Fibroblast of lung (primary cell): ENCODE results near the gene TAC3.

Experiments
- EZH2 ChIP-seq: IDR thresholded peaks from 2 replicates; pipeline ENCODE4 v1.5.1; 2012; ENCODE audit warnings: low read length, control low read depth, mild to moderate bottlenecking; ENCODE audit errors: missing control alignments
- TF ChIP-seq, protein P1 (sequence below), 2 donors: IDR thresholded peaks in 1 of 2; conservative IDR thresholded peaks in 1 of 2; 1 replicate in 1 of 2; 2 replicates in 1 of 2; pipeline ENCODE4 v1.5.1; 2011 to 2012; ENCODE audit warnings: low read length in 2 of 2, control low read depth in 1 of 2, inconsistent platforms in 1 of 2, low read depth in 1 of 2, mild to moderate bottlenecking in 1 of 2

DNA sequence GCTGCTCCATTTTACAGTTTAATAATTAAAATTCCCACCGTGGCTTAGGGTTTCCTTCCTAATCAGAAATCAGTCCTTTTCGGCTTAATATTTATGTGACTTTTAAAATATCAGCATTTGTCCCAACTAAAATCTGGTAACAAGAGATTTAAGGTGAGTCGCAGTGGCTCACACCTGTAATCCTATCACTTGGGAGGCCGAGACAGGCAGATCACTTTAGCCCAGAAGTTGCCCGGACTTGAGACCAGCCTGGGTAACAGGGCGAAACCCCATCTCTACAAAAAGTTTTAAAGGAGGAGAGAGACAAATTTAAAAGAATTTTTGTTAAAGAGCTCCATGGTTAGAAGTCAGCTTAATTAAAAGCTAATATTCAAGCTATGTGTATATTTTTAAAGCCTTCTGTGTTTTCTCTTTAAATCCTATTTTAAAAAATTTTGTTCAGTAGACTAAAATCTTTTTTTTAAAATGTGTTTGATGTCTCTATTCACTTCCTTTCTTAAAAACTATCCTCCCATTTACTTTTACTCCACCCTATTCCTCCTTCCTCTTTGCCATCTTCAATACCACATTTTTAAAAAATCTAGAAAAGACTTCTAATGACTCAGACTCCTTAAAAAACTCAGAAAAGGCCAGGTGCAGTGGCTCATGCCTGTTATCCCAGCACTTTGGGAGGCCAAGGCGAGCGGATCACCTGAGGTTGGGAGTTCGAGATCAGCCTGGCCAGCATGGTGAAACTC is 3.8 kb upstream of the TAC3 start:
- TF ChIP-seq, protein P1, sequence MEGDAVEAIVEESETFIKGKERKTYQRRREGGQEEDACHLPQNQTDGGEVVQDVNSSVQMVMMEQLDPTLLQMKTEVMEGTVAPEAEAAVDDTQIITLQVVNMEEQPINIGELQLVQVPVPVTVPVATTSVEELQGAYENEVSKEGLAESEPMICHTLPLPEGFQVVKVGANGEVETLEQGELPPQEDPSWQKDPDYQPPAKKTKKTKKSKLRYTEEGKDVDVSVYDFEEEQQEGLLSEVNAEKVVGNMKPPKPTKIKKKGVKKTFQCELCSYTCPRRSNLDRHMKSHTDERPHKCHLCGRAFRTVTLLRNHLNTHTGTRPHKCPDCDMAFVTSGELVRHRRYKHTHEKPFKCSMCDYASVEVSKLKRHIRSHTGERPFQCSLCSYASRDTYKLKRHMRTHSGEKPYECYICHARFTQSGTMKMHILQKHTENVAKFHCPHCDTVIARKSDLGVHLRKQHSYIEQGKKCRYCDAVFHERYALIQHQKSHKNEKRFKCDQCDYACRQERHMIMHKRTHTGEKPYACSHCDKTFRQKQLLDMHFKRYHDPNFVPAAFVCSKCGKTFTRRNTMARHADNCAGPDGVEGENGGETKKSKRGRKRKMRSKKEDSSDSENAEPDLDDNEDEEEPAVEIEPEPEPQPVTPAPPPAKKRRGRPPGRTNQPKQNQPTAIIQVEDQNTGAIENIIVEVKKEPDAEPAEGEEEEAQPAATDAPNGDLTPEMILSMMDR (conservative IDR thresholded peaks at IDR 0.05 in 1 of 2, IDR thresholded peaks at IDR 0.05 in 1 of 2; ENCODE audit: low read depth in 1 of 2, low read length in 2 of 2) = no peak
- no peak for TF ChIP-seq EZH2
